ENCODE measurements around the gene TMEM263. TPM values are rescaled to one million over a fixed set of nuclear protein-coding genes. Genes with fewer than 3 reads are reported as not detected.

TMEM263 gene
- total and polyA plus RNA-seq, 9 donors = 17.2 to 55.7 (median 42.1) TPM

GRCh38 chr12:106975993-106976658 lies 20.4 kb downstream of the TMEM263 start:
- no peak overlapping the region for H3K27ac ChIP-seq
- TF ChIP-seq POLR2A (IDR thresholded peaks at IDR 0.05) = no peak
- TF ChIP-seq CTCF (IDR thresholded peaks at IDR 0.05) = no peak
- no peak for TF ChIP-seq EP300 (IDR thresholded peaks at IDR 0.05)
- no peak for DNase-seq
- H3K4me3 ChIP-seq = no peak overlapping the region
- no peaks in the 10 kb centered on the region for H3K36me3 ChIP-seq
- no peaks in the 10 kb centered on the region for H3K9me3 ChIP-seq
- H3K27me3 ChIP-seq = no peaks in the 10 kb centered on the region
- H3K4me1 ChIP-seq (ENCODE audit: insufficient read depth) = peaks cover 4% of the 10 kb centered on the region
- intact Hi-C loops (cut with DNase I) = no loop called here
- 71 to 90% (median 83%) methylated on average over 3 of the region's 3 CpGs for WGBS, 3 donors

- Histone ChIP-seq H3K4me3 (no peak overlapping the region), H3K27me3 (no peaks in the 10 kb centered on the region), H3K4me1 (ENCODE audit: insufficient read depth) (peaks cover 4% of the 10 kb centered on the region), H3K9me3 (no peaks in the 10 kb centered on the region), H3K27ac (no peak overlapping the region), H3K36me3 (no peaks in the 10 kb centered on the region)
- intact Hi-C loops (cut with DNase I) = no loop called here
- no peak for DNase-seq
- 69 to 82% (median 77%) methylated on average over 1 of the region's 1 CpG for WGBS, 3 donors
- TF ChIP-seq POLR2A (IDR thresholded peaks at IDR 0.05) (no peak), EP300 (IDR thresholded peaks at IDR 0.05) (no peak), CTCF (IDR thresholded peaks at IDR 0.05) (no peak)
These were observed 21.0 kb downstream of the TMEM263 start for GRCh38 chr12:106976668-106977067.

- TF ChIP-seq POLR2A (IDR thresholded peaks at IDR 0.05) = no peak
- no peak for TF ChIP-seq EP300 (IDR thresholded peaks at IDR 0.05)
- TF ChIP-seq CTCF (IDR thresholded peaks at IDR 0.05) = no peak
- peak; percentile 64 to 80 (median 73) for DNase-seq
- Histone ChIP-seq H3K9me3 (no peaks in the 10 kb centered on the region), H3K4me1 (ENCODE audit: insufficient read depth) (peaks cover 4% of the 10 kb centered on the region), H3K27ac (no peak overlapping the region), H3K36me3 (no peaks in the 10 kb centered on the region), H3K27me3 (no peaks in the 10 kb centered on the region), H3K4me3 (no peak overlapping the region)
- intact Hi-C loops (cut with DNase I) = no loop called here
- 12 to 23% (median 16%) methylated on average over 9 of the region's 9 CpGs for WGBS, 3 donors
These were observed 22.5 kb downstream of the TMEM263 start for GRCh38 chr12:106978035-106978800.

GRCh38 chr12:106980944-106981343 lies 25.2 kb downstream of the TMEM263 start:
- no peaks in the 10 kb centered on the region for H3K27me3 ChIP-seq
- intact Hi-C loops (cut with DNase I) = loop anchor here in 1 of 4 donors (10.0 kb wide), 1 partner anchor 114 kb away; the partner anchor contains the start of gene CRY1

More at GRCh38 chr12:106980944-106981343, 25.2 kb downstream of the TMEM263 start:
- 52 to 58% (median 57%) methylated on average over 7 of the region's 7 CpGs for WGBS, 3 donors
- H3K27ac ChIP-seq = no peak overlapping the region
- TF ChIP-seq POLR2A (IDR thresholded peaks at IDR 0.05) (no peak), EP300 (IDR thresholded peaks at IDR 0.05) (no peak)
- H3K4me3 ChIP-seq = no peak overlapping the region
- H3K9me3 ChIP-seq = no peaks in the 10 kb centered on the region
- H3K4me1 ChIP-seq (ENCODE audit: insufficient read depth) = peaks cover 6% of the 10 kb centered on the region
- no peaks in the 10 kb centered on the region for H3K36me3 ChIP-seq
- peak in 2 of 5 donors; percentile 33 to 43 for DNase-seq

All from ovary (tissue), 9 donors.